GM10248 (cell line): ENCODE results near the gene PRPF6.
A peak's percentile ranks its signal among the peaks of the same experiment; 100 is the strongest.
"Not testable (repeated sequence)": the region's sequence is repeated elsewhere in the genome, so short reads cannot be mapped to it uniquely, and the experiment has no call there.

ENCODE experiments used
- CTCF ChIA-PET: fragments of 300-600 bp; sonication (Branson Sonifier 250); formaldehyde crosslinking; extraction: SDS; loops from one replicate; lab custom pipeline; 2021; ENCODE audit warnings: antibody characterized with exemption; lab: Yijun Ruan, JAX
- POLR2A ChIA-PET: fragments of 350-650 bp; sonication (Branson Sonifier 250); formaldehyde crosslinking; extraction: SDS; loops from one replicate; lab custom pipeline; 2020; ENCODE audit warnings: antibody characterized with exemption; lab: Yijun Ruan, JAX
- DNase-seq: peaks from one replicate; pipeline ENCODE4 v3.0.0; 2012; ENCODE audit errors: extremely low spot score
- CTCF ChIP-seq: IDR thresholded peaks from 2 replicates; pipeline ENCODE4 v1.5.1; 2012; ENCODE audit warnings: mild to moderate bottlenecking, low read depth; ENCODE audit errors: extremely low read depth, missing control alignments, control extremely low read depth

PRPF6 gene

GRCh38 chr20:63973160-63973479 lies 7.8 kb upstream of the PRPF6 start:
- CTCF ChIA-PET: interaction anchor here (0.8 to 4.6 kb wide), 19 partner anchors 9 to 435 kb away, joined by 3 to 33 read pairs (median 6); partner anchors contain the start of gene C20orf204
- no peak for TF ChIP-seq CTCF
- DNase-seq: no peak
- POLR2A ChIA-PET: interaction anchor here (0.6 kb wide), 1 partner anchor 10 kb away, joined by 4 read pairs; no protein-coding TSS in a partner anchor

GRCh38 chr20:63973636-63974401 lies 7.1 kb upstream of the PRPF6 start:
- ChIA-PET POLR2A (no interaction called here), CTCF (interaction anchor here (0.6 to 4.6 kb wide), 31 partner anchors 8 to 438 kb away, joined by 3 to 33 read pairs (median 4); partner anchors contain the start of gene C20orf204)
- TF ChIP-seq CTCF: peak; percentile 98
- DNase-seq: peak; percentile 86

GRCh38 chr20:63974402-63975200 lies 6.3 kb upstream of the PRPF6 start:
- POLR2A ChIA-PET: no interaction called here
- no peak for TF ChIP-seq CTCF
- CTCF ChIA-PET: interaction anchor here (0.6 to 4.6 kb wide), 30 partner anchors 8 to 439 kb away, joined by 3 to 33 read pairs (median 4); partner anchors contain the start of gene C20orf204
- DNase-seq: no peak

GRCh38 chr20:63976511-63976910 lies 4.4 kb upstream of the PRPF6 start:
- CTCF ChIA-PET: interaction anchor here (1.2 to 4.6 kb wide), 4 partner anchors 14 to 439 kb away, joined by 3 to 33 read pairs (median 4); partner anchors contain the start of gene C20orf204

GRCh38 chr20:63976980-63977738 lies 3.8 kb upstream of the PRPF6 start:
- POLR2A ChIA-PET: interaction anchor here (1.0 kb wide), 1 partner anchor 11 kb away, joined by 5 read pairs; no protein-coding TSS in a partner anchor
- TF ChIP-seq CTCF: no peak
- no peak for DNase-seq
- CTCF ChIA-PET: interaction anchor here (1.0 to 2.0 kb wide), 2 partner anchors 63 to 440 kb away, joined by 5 read pairs; partner anchors contain the start of gene PTK6

More at GRCh38 chr20:63976511-63976910, 4.4 kb upstream of the PRPF6 start:
- DNase-seq, POLR2A ChIA-PET: not testable (repeated sequence)

- ChIA-PET POLR2A (interaction anchor here (1.0 kb wide), 1 partner anchor 11 kb away, joined by 5 read pairs; no protein-coding TSS in a partner anchor), CTCF (interaction anchor here (0.9 to 2.0 kb wide), 3 partner anchors 50 to 440 kb away, joined by 3 to 5 read pairs (median 5); partner anchors contain the start of gene PTK6)
- no peak for DNase-seq
- no peak for TF ChIP-seq CTCF
Measured at GRCh38 chr20:63977739-63978276, 3.1 kb upstream of the PRPF6 start.
